ENCODE data around the gene BANP.
"Not testable (repeated sequence)": the region's sequence is repeated elsewhere in the genome, so short reads cannot be mapped to it uniquely, and the experiment has no call there.

BANP gene

DNA sequence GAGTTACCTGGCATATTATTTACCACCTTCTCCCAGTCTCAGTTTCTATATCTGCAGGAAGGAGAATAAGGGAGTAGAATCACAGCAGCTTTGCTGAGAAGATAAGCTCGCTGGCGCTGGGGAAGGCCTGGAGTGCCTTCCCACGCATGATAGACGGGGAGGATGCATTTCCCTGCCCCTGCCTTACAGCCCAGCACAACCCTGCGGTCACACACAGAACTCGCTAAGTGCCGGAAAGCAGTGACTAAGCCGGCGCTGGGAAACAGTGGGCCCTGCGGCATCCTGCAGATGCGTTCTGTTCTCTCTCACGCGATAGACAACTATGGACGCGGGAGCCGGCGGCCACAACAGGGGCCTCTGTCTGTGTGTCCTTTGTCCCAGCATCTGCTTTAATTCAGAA, 19.7 kb upstream of the BANP start:
- no peak for TF ChIP-seq CTCF (IDR thresholded peaks at IDR 0.05; ENCODE audit: low read depth, low read length, missing control alignments)
- no peak for DNase-seq (ENCODE audit: extremely low read depth, low read depth)
- H3K4me3 ChIP-seq (replicated peaks; ENCODE audit: low read depth, low read length), result no peak overlapping the region

DNA sequence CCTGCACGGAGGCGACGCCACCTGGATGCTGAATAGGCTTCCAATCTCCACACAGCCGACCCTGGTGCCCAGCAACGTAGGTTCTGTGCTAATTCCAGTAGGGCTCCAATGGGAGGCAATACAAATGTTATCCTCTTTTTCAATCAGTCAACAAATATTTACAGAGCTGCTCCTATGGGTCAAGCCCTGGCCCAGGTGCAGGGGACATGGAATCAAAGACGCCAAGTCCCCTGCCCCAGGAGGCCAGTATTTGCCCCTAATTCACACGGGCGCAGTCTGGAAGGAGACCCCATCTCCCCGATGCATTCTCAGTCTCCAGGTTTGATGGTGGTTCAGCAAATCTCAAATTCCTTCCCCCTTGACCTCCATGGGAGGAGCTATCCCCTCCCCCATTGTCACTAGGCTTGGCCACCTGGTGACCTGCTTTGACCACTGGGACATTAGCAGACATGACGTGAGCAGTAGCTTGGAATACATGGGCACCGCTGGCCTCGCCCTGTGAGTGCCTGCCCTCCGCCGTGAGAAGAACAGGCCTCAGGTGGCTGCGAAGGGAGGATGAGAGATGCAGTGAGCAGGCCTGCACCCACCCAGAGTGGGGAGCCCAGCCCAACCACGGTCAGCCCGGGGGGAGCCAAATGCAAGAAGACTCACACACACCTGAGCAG, 18.6 kb upstream of the BANP start:
- H3K4me3 ChIP-seq (replicated peaks; ENCODE audit: low read depth, low read length); DNase-seq (ENCODE audit: extremely low read depth, low read depth): not testable (repeated sequence)

- no peak for TF ChIP-seq CTCF (IDR thresholded peaks at IDR 0.05; ENCODE audit: low read depth, low read length, missing control alignments)
- H3K4me3 ChIP-seq (replicated peaks; ENCODE audit: low read depth, low read length), result no peak overlapping the region
- no peak for DNase-seq (ENCODE audit: extremely low read depth, low read depth)
These were observed 18.1 kb upstream of the BANP start for GRCh38 chr16:87933140-87933495.

- DNase-seq (ENCODE audit: extremely low read depth, low read depth); H3K4me3 ChIP-seq (replicated peaks; ENCODE audit: low read depth, low read length): not testable (repeated sequence)
These were observed 16.3 kb upstream of the BANP start for GRCh38 chr16:87934752-87935425.

DNA sequence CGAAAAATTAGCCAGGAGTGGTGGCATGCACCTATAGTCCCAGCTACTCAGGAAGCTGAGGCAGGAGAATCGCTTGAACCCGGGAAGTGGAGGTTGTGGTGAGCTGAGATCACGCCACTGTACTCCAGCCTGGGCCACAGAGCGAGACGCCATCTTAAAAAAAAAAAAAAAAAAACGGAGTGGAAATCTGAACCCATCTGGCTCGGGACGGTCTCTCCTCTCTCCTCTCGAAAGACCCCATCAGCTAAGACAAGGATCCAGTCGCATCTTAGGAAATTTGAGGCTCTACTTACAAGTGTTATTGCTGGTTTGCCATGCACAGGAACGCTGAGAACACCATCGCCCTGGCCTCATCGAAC, 15.2 kb upstream of the BANP start:
- not testable (repeated sequence) for DNase-seq (ENCODE audit: extremely low read depth, low read depth); H3K4me3 ChIP-seq (replicated peaks; ENCODE audit: low read depth, low read length)

DNA sequence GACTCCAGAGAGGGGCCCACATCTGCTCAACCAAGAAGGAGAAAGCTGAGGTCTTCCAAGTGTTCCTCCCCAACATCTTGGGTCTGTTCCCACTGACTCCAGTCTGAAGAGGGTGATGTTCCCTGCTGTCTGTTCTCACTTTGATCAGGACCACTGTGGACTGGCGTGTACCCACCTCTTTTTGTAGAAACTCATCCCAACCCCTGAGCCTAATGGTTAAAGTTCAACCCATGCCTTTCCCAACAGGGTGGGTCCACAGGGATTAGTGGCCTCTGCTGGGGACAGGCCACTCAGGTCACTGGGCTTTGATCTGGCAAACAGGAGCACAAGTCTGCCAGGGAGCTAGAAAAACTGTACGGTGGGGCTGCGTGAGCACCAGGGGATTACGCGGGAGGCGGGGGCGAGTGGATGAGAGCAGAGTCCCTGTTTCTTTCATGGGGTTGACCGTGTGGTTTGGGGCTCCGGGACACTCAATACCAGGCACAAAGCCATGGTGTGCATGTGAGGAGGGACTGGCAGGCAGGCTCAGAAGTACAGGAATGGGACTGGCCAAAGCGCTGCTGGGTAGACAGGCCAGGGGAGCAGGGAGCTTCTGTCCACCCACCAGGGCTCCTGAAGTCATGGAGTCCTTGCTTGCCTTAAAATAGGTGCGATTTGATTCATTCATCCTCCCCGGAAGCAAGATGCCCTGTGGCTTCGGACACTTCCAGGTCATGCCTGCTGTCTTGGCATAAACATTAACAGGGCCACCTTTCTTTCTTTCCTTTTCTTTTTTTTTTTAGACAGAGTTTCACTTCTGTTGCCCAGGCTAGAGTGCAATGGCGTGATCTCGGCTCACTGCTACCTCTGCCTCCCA, 14.6 kb upstream of the BANP start, which contains the start of gene CA5A:
TSS of gene CA5A (minus strand) at position 155 of the 856 bp plus-strand sequence. CDS start at position 76, 79 bp downstream.
- TF ChIP-seq CTCF (IDR thresholded peaks at IDR 0.05; ENCODE audit: low read depth, low read length, missing control alignments), result no peak
- DNase-seq (ENCODE audit: extremely low read depth, low read depth), result no peak

GRCh38 chr16:87937231-87937542, 14.0 kb upstream of the BANP start:
- DNase-seq (ENCODE audit: extremely low read depth, low read depth); H3K4me3 ChIP-seq (replicated peaks; ENCODE audit: low read depth, low read length): not testable (repeated sequence)

More for the DNA sequence above, 14.6 kb upstream of the BANP start, which contains the start of gene CA5A:
- H3K4me3 ChIP-seq (replicated peaks; ENCODE audit: low read depth, low read length), result no peak within 1 kb of the TSS

- no peak for TF ChIP-seq CTCF (IDR thresholded peaks at IDR 0.05; ENCODE audit: low read depth, low read length, missing control alignments)
- no peak overlapping the region for H3K4me3 ChIP-seq (replicated peaks; ENCODE audit: low read depth, low read length)
- DNase-seq (ENCODE audit: extremely low read depth, low read depth), result no peak
These were observed 12.8 kb upstream of the BANP start for GRCh38 chr16:87938412-87938949.

Measured in HFF-Myc (cell line).